Esophagus squamous epithelium (tissue), 4 donors: Measurements from ENCODE around the gene CLSTN2.

Experiments used
- CTCF ChIP-seq, 6 experiments: fragments of 450-650 bp in 4 of 6; fragments of 200-600 bp in 2 of 6; sonication (generic) in 2 of 6; IDR thresholded peaks; one replicate each; pipeline ENCODE4 v1.5.1; 2016 to 2019; ENCODE audit warnings: antibody characterized with exemption in 6 of 6, mild to moderate bottlenecking in 4 of 6, moderate library complexity in 4 of 6
- POLR2A ChIP-seq, 4 donors: fragments of 450-650 bp; IDR thresholded peaks; one replicate each; pipeline ENCODE4 v1.6.1; 2017; ENCODE audit warnings: antibody characterized with exemption in 4 of 4, mild to moderate bottlenecking in 4 of 4, moderate library complexity in 3 of 4

- TF ChIP-seq CTCF (IDR thresholded peaks at IDR 0.05) (no peak), POLR2A (IDR thresholded peaks at IDR 0.05) (no peak)
Observed at GRCh38 chr3:140541975-140542653, 607.1 kb downstream of the CLSTN2 start.
